ENCODE results near the gene MORC4. TPM values are rescaled to one million over a fixed set of nuclear protein-coding genes. Genes with fewer than 3 reads are reported as not detected.

Gene MORC4
- polyA plus RNA-seq, 1 of the 3 experiments (the other 2 are of a cell fraction), result 12.5 TPM

GRCh38 chrX:106973433-106974149 is 26.4 kb downstream of the MORC4 start:
- peaks cover 0 to 4% of the 10 kb centered on the region in 2 experiments for H3K36me3 ChIP-seq (replicated peaks in 1 of 2; ENCODE audit: control insufficient read depth in 1 of 2, insufficient read depth in 2 of 2, low read length in 1 of 2)
- no peaks in the 10 kb centered on the region for H3K9me3 ChIP-seq
- H3K79me2 ChIP-seq (ENCODE audit: insufficient read depth), result no peaks in the 10 kb centered on the region
- POLR2A ChIA-PET, result no interaction called here
- no peak for DNase-seq
- CTCF ChIA-PET, result interaction anchor here (0.7 to 1.5 kb wide), 3 partner anchors 12 to 110 kb away, joined by 3 to 4 read pairs (median 3); no protein-coding TSS in a partner anchor
- H3K9me2 ChIP-seq, result no peaks in the 10 kb centered on the region
- H3F3A ChIP-seq (replicated peaks; ENCODE audit: insufficient read depth), result no peaks in the 10 kb centered on the region
- H4K20me1 ChIP-seq (ENCODE audit: insufficient read depth), result no peaks in the 10 kb centered on the region
- H3K4me3 ChIP-seq (ENCODE audit: low read depth in 2 of 2, low read length in 1 of 2), result no peak overlapping the region
- no peak overlapping the region for H3K4me2 ChIP-seq
- 43% methylated on average over 5 of the region's 5 CpGs for WGBS (ENCODE audit: low lambda C conversion rate)
- no peaks in the 10 kb centered on the region for H3K27me3 ChIP-seq (ENCODE audit: insufficient read depth)
- no peak for TF ChIP-seq ELF1 (IDR thresholded peaks at IDR 0.05)
- no peak for TF ChIP-seq NFIC (IDR thresholded peaks at IDR 0.05; ENCODE audit: borderline replicate concordance)
- no peak for TF ChIP-seq FOXJ3 (CRISPR knock-in tag; IDR thresholded peaks at IDR 0.05)
- TF ChIP-seq EP300 (IDR thresholded peaks at IDR 0.05; ENCODE audit: borderline replicate concordance in 1 of 2, low read depth in 1 of 2, low read length in 1 of 2), result no peak
- no peak for TF ChIP-seq REST (IDR thresholded peaks at IDR 0.05; ENCODE audit: low read depth, low read length)
- no peak for TF ChIP-seq CHD2 (IDR thresholded peaks at IDR 0.05; ENCODE audit: low read length, partially characterized antibody)
- TF ChIP-seq IRF3 (IDR thresholded peaks at IDR 0.05; ENCODE audit: low read depth, low read length), result no peak
- TF ChIP-seq SMC3 (IDR thresholded peaks at IDR 0.05; ENCODE audit: low read depth, low read length), result no peak
- no peak for TF ChIP-seq MEF2A (IDR thresholded peaks at IDR 0.05; ENCODE audit: borderline replicate concordance, low read depth)
- no peak for TF ChIP-seq EZH2phosphoT487 (IDR thresholded peaks at IDR 0.05; ENCODE audit: borderline replicate concordance, low read depth)
- TF ChIP-seq RCOR1 (IDR thresholded peaks at IDR 0.05; ENCODE audit: low read length), result no peak
- TF ChIP-seq ZBTB33 (IDR thresholded peaks at IDR 0.05; ENCODE audit: borderline replicate concordance, low read depth), result no peak
- TF ChIP-seq TEAD4 (IDR thresholded peaks at IDR 0.05; ENCODE audit: borderline replicate concordance, insufficient read depth), result no peak
- TF ChIP-seq GABPA (IDR thresholded peaks at IDR 0.05; ENCODE audit: low read depth), result no peak
- no peak for TF ChIP-seq RXRA (IDR thresholded peaks at IDR 0.05; ENCODE audit: borderline replicate concordance, low read depth)
- no peak overlapping the region for H3K9ac ChIP-seq
- no peak overlapping the region for H2AFZ ChIP-seq (ENCODE audit: low read depth)
- H3K4me1 ChIP-seq (ENCODE audit: control insufficient read depth in 1 of 2, insufficient read depth in 2 of 2, low read depth in 1 of 2, low read length in 1 of 2), result no peaks in the 10 kb centered on the region
- no peak overlapping the region for H3K27ac ChIP-seq (ENCODE audit: low read depth in 2 of 2, low read length in 1 of 2)
